ENCODE data around the gene APOH. TPM values are rescaled to one million over a fixed set of nuclear protein-coding genes. Genes with fewer than 3 reads are reported as not detected.

APOH gene
- total RNA-seq, 1 experiment from 2014 or later, result 1.4 TPM

DNA sequence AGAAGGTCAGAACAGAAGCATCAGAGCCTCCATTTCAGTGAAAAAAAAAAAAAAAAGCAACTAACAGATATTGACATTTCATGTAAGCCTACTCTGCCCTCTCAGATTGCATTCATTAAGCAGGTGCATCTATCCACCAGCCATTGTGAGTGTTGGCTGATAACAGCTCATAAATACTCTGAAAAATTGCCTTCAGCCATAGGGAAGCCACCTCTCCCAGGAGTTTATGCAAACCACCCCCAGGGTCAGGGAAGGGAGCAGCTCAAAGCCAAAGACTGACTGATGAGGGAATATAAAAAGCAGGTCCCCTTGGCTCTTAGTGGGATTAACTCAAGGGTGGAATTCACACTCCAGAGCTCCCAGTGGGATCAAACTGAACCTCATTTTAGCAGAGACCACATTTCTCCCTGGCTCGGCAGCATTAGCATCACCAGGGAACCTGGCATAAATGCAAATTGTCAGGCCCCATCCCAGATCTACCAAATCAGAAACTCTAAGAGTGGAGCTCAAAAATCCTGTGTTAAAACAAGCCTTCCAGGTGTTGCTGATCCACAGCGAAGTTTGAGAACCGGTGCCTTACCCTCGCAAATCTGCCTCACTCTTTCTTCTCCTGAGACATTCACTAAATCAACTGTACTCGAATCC lies 14.2 kb downstream of the APOH start:
- no peak for TF ChIP-seq EZH2 (IDR thresholded peaks at IDR 0.05; ENCODE audit: borderline replicate concordance, low read depth, low read length, poor library complexity, severe bottlenecking)
- TF ChIP-seq, protein P1, sequence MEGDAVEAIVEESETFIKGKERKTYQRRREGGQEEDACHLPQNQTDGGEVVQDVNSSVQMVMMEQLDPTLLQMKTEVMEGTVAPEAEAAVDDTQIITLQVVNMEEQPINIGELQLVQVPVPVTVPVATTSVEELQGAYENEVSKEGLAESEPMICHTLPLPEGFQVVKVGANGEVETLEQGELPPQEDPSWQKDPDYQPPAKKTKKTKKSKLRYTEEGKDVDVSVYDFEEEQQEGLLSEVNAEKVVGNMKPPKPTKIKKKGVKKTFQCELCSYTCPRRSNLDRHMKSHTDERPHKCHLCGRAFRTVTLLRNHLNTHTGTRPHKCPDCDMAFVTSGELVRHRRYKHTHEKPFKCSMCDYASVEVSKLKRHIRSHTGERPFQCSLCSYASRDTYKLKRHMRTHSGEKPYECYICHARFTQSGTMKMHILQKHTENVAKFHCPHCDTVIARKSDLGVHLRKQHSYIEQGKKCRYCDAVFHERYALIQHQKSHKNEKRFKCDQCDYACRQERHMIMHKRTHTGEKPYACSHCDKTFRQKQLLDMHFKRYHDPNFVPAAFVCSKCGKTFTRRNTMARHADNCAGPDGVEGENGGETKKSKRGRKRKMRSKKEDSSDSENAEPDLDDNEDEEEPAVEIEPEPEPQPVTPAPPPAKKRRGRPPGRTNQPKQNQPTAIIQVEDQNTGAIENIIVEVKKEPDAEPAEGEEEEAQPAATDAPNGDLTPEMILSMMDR (conservative IDR thresholded peaks at IDR 0.05; ENCODE audit: low read depth, low read length), result no peak
- intact Hi-C loops (cut with micrococcal nuclease; ENCODE audit: unreplicated experiment), result no loop called here
- DNase-seq (ENCODE audit: low spot score), result no peak
- no peak overlapping the region for H3K27ac ChIP-seq (ENCODE audit: low read depth, low read length, poor library complexity, severe bottlenecking)
- no peaks in the 10 kb centered on the region for H3K4me1 ChIP-seq (ENCODE audit: insufficient read depth, low read length, poor library complexity, severe bottlenecking)
- POLR2A ChIA-PET (ENCODE audit: low non-redundant PET), result no interaction called here
- H3K27me3 ChIP-seq (replicated peaks; ENCODE audit: insufficient read depth, low read depth, low read length, poor library complexity), result no peaks in the 10 kb centered on the region
- no peak overlapping the region for H3K4me3 ChIP-seq (ENCODE audit: low read depth, low read length, poor library complexity, severe bottlenecking)
- H3K9me3 ChIP-seq (ENCODE audit: low read depth, low read length, poor library complexity, severe bottlenecking), result no peaks in the 10 kb centered on the region
- CTCF ChIA-PET, result no interaction called here
- BruUV-seq (replicated peaks), result no TSS peak
- H3K36me3 ChIP-seq (ENCODE audit: insufficient read depth, low read length, poor library complexity, severe bottlenecking), result no peaks in the 10 kb centered on the region

DNA sequence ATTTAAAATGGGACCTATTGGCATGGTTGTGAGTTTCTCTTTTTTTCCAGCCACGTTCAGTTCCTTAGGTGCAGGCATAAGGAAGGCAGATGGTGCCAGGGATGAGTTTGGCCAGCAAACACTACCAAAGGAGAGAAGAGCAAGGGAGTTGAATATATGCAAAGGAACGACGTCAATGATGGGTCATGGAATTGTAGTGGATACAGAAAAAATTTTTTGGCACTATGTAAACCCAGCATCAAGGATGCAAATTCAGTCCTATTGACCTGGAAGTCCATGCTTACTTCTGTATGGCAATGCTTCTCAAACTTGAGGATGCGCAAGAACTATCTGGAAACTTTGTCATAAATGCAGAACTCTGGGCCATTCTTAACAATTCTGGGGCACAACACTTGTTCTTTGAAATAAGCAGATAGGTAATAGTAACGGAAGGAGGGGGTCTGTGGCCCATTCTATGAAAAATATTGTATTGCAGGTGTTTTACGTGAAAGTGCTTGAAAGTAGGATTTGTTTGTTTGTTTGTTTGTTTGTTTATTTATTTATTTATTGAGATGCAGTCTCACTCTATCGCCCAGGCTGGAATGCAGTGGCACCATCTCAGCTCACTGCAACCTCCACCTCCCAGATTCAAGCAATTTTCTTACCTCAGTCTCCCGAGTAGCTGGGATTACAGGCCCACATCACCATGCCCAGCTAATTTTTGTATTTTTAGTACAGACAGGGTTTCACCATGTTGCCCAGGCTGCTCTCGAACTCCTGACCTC lies 18.0 kb downstream of the APOH start:
- TF ChIP-seq EZH2 (IDR thresholded peaks at IDR 0.05; ENCODE audit: borderline replicate concordance, low read depth, low read length, poor library complexity, severe bottlenecking), result no peak
- TF ChIP-seq, protein P1 (conservative IDR thresholded peaks at IDR 0.05; ENCODE audit: low read depth, low read length), result no peak
- no peaks in the 10 kb centered on the region for H3K4me1 ChIP-seq (ENCODE audit: insufficient read depth, low read length, poor library complexity, severe bottlenecking)
- intact Hi-C loops (cut with micrococcal nuclease; ENCODE audit: unreplicated experiment), result no loop called here
- ChIA-PET CTCF (no interaction called here), POLR2A (ENCODE audit: low non-redundant PET) (no interaction called here)
- no peaks in the 10 kb centered on the region for H3K36me3 ChIP-seq (ENCODE audit: insufficient read depth, low read length, poor library complexity, severe bottlenecking)
- no TSS peak for BruUV-seq (replicated peaks)
- H3K4me3 ChIP-seq (ENCODE audit: low read depth, low read length, poor library complexity, severe bottlenecking), result no peak overlapping the region
- no peak overlapping the region for H3K27ac ChIP-seq (ENCODE audit: low read depth, low read length, poor library complexity, severe bottlenecking)
- H3K9me3 ChIP-seq (ENCODE audit: low read depth, low read length, poor library complexity, severe bottlenecking), result no peaks in the 10 kb centered on the region
- no peak for DNase-seq (ENCODE audit: low spot score)
- H3K27me3 ChIP-seq (replicated peaks; ENCODE audit: insufficient read depth, low read depth, low read length, poor library complexity), result no peaks in the 10 kb centered on the region

DNA sequence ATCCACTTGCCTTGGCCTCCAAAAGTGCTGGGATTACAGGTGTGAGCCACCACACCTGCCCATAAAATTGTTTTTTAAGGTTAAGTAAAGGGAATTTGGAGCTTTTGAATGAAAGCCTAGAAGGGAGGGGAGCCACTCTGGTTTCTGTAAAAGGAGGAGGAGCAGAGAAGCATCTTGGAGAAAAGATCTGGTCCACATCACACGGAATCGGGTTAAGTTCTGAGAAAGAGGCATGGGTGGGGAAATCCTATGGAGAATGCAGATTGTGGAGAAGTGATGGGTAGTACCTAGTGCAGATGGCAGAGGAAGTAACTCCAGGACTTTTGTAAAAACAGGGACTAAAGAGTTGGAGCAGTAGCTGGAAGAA lies 19.0 kb downstream of the APOH start:
- H3K4me1 ChIP-seq (ENCODE audit: insufficient read depth, low read length, poor library complexity, severe bottlenecking), result no peaks in the 10 kb centered on the region
- no peaks in the 10 kb centered on the region for H3K9me3 ChIP-seq (ENCODE audit: low read depth, low read length, poor library complexity, severe bottlenecking)
- no peaks in the 10 kb centered on the region for H3K27me3 ChIP-seq (replicated peaks; ENCODE audit: insufficient read depth, low read depth, low read length, poor library complexity)
- no TSS peak for BruUV-seq (replicated peaks)
- no peak for DNase-seq (ENCODE audit: low spot score)
- H3K27ac ChIP-seq (ENCODE audit: low read depth, low read length, poor library complexity, severe bottlenecking), result no peak overlapping the region
- no peaks in the 10 kb centered on the region for H3K36me3 ChIP-seq (ENCODE audit: insufficient read depth, low read length, poor library complexity, severe bottlenecking)
- CTCF ChIA-PET, result no interaction called here
- intact Hi-C loops (cut with micrococcal nuclease; ENCODE audit: unreplicated experiment), result no loop called here
- no peak overlapping the region for H3K4me3 ChIP-seq (ENCODE audit: low read depth, low read length, poor library complexity, severe bottlenecking)
- TF ChIP-seq EZH2 (IDR thresholded peaks at IDR 0.05; ENCODE audit: borderline replicate concordance, low read depth, low read length, poor library complexity, severe bottlenecking), result no peak
- TF ChIP-seq, protein P1 (conservative IDR thresholded peaks at IDR 0.05; ENCODE audit: low read depth, low read length), result no peak
- POLR2A ChIA-PET (ENCODE audit: low non-redundant PET), result no interaction called here
